HG03520 (cell line): ENCODE results near the gene IL20.

Source experiments
- ATAC-seq: cut with Tn5 transposase; IDR thresholded peaks from one replicate; pipeline ENCODE4 v1.9.1; 2021; ENCODE audit warnings: mild to moderate bottlenecking, moderate library complexity; ENCODE audit not compliant: unreplicated experiment

The IL20 gene, protein sequence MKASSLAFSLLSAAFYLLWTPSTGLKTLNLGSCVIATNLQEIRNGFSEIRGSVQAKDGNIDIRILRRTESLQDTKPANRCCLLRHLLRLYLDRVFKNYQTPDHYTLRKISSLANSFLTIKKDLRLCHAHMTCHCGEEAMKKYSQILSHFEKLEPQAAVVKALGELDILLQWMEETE

GRCh38 chr1:206864939-206865671, at the start of gene IL20:
IL20 (plus strand) TSS chr1:206865623; CDS start chr1:206865853, 230 bp downstream.
- no peak for ATAC-seq

DNA sequence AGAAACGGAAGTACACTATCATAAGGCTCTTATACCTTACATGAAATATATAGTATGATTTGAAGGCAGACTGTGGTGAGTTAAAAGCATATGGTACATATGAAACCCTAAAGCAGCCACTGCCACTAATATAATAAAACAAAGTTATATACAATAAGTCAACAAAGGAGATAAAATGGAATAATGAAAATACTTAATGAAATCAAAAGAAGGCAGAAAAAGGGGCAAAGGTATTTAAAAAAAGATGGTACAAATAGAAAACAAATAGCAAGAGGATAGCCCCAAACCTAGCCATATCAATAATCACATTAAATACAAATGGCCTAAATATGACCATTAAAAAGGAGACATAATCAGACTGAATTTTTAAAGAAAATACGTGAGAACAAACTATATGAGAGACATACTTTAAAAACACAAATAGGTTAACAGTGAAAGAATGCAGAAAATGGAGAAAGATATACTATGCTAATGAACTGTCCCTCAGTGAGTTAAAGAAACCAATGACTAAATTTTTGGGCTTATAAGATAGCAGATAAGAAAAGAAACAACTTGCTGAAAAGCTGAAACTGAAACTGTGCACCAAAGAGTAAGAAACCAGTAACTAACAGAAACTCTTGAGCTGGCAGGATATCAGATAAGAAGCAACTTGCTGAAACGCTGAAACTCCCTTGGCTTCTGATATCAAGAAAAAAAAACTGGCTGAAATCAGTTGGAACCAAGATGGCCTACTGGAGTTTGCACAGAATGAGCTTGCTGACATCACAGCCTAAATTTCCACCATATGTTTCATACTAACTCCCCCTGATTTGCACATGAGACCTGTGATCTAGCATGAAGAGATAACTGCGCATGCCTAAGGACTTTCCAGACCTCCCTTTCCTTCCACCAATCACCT, 48.8 kb upstream of the IL20 start:
- peak; percentile 73 for ATAC-seq

- no peak for ATAC-seq
Observed at GRCh38 chr1:206821493-206821892, 43.9 kb upstream of the IL20 start.

GRCh38 chr1:206823727-206824126, 41.7 kb upstream of the IL20 start:
- no peak for ATAC-seq

- no peak for ATAC-seq
Observed at GRCh38 chr1:206824331-206824730, 41.1 kb upstream of the IL20 start.

GRCh38 chr1:206826394-206826793, 39.0 kb upstream of the IL20 start:
- ATAC-seq: no peak

- no peak for ATAC-seq
Observed at GRCh38 chr1:206828061-206828460, 37.4 kb upstream of the IL20 start.

GRCh38 chr1:206828765-206829164, 36.7 kb upstream of the IL20 start:
- ATAC-seq: no peak

GRCh38 chr1:206829282-206829681, 36.1 kb upstream of the IL20 start:
- no peak for ATAC-seq

- no peak for ATAC-seq
Observed at GRCh38 chr1:206829875-206830274, 35.5 kb upstream of the IL20 start.

- no peak for ATAC-seq
Observed at GRCh38 chr1:206831650-206832049, 33.8 kb upstream of the IL20 start.

DNA sequence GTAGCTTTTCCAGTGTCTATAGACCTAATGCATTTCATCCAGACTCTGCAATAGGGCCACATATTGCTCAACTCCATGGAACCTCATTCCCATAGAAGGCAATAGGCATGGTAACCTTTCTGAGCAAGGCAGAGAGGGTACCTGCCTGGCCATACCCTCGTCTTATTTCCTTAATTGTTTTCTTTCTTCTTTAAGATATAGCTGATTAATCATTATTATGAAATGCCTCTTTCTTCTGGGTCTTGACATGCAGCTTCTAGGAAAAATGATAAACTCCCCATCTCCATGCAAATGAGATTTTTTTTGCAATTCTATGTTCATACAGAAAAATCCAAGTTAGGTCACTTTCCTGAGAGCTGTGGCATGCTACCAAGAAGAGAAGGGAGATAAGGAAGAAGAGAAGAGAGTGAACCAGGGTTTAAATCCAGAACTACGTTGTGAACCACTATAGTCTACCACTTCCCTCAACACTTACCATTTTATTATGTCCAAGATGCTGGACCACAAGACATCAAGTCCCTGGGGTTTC, 33.0 kb upstream of the IL20 start:
- no peak for ATAC-seq

DNA sequence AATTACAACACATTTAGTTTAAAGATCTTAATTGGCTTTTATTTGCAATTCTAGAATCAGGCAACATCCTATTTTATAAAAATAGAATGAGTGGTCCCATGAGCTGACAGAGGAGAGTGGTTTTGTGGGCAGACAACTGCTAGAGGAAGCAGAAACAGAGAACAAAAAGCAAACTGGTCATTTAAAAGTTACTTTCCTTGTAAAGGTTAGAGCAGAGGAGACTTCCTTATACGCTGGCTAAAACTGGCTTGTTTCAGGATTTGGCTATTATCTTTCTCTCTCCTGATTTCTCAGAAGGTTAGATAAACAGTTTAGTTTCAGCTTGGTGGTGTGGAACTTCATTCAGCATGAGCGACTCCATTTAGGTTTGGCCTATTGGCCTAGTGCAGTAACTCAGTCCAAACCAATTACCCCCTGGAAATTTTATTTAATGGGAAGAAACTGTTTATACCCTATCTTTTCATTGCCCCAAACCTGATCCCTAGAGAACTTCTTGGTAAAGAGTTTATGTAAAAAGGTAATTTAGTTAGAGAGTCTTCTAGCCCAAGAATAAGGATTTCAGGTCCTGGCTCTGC, 32.2 kb upstream of the IL20 start:
- ATAC-seq: no peak

DNA sequence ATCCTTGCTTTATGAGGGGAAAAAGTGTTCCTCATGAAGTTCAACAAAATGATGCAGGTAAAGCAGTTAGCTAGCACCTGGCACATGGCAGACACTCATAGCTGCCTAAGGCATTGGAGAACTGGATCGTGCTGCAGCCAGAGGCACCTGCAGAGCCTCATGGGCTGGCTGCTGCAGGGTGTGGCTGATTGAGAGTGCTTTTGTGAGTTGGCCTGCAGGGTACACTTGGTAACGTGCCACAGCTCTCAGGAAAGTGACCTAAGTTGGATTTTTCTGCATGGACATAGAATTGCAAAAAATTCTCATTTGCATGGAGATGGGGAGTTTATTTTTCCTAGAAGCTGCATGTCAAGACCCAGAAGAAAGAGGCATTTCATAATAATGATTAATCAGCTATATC, 31.6 kb upstream of the IL20 start:
- no peak for ATAC-seq

DNA sequence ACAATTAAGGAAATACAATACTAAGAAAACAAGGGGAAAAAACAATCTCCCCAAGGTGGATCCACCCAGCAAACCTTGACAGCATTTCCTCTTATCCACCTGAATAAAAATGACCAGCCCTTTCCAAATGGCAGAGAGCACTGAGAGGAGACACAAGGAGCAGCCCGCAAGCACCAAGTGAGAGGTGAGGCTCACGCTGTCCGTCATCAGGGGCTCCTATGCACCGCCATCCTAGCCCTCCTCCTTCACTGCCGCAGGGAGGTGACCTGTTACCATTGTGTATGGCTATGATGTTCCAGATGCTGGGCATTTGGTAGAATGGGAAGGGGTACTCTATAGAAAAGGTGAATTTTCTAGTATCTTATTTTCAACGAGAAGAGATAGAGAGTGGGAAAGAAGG, 31.2 kb upstream of the IL20 start:
- no peak for ATAC-seq

DNA sequence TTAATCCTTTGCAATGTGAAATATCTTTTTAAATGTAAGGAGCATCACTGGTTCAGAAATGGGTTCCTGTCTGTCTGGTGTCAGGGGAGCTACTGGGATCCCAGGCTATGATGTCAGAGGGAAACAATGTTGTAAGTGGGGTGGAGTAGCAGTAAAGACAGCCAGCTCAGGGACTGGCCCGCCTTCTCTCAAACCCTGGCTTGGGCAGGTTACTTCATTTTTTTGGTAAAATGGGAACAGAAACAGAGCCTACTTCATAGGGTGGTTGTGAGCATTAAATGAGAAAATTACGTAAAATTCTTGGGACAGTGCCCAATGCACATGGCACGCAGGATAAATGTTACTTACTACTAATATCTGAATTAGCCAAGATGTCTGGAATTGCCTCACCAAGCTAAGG, 30.7 kb upstream of the IL20 start:
- ATAC-seq: no peak

DNA sequence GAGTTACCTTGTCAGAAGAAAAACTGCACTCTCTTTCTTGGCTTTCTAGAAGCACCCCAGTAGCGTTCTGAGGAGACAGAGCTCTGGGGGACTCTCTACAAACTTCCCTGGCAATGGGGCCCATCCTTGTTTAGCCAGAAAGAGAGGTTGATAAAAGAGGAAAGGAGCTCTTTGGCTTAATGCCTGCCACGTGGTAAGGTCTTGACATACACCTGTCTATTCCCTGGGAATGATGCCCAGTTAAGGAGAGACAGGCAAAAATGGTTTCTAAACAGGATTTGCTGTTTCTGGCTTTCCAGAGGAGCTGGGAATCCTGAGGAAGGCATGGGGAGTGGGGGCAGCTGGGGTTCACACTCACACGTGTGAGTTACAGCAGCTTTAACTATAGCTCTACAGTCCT, 30.2 kb upstream of the IL20 start:
- ATAC-seq: no peak

- no peak for ATAC-seq
Observed at GRCh38 chr1:206836111-206836510, 29.3 kb upstream of the IL20 start.

DNA sequence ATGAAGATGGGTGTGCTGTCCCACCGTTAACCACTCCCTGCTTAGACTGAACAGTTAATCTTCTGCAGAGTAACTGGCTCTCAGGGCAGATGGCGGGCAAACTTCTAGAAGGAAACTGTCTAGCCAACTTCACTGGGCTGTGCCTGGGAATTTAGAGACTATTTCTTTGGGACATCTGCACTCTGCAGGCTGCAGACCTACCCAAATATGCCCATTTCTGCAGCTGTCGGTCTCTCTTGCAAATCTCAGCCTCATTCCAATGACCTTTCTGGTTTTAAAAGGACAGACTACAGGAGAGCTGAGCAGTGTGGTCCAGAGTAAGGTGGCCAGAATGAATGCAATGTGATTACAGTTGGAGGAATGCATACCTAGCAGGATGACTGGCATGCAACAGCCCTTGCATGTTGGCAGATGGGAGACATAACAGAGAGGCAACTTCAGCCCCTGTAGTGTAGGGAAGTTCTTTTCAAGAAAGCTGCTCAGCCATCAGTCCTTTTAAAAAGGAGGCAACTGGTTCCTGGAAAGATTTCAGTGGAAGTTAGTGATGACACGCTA, 26.3 kb upstream of the IL20 start:
- ATAC-seq: no peak

DNA sequence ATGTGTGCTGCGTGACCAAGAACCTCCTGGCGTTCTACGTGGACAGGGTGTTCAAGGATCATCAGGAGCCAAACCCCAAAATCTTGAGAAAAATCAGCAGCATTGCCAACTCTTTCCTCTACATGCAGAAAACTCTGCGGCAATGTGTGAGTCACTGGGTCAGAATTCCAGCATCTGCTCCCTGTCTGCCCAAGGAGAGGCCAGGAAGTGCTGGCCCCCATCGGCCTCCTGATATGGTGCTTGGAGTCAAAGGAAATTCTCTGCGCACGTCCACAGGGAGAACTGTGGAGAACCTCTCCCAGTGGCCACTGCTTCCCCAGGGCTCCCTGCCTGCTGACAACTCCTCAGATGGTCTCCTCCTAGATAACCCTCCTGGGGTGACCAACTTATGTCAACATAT, 25.6 kb upstream of the IL20 start:
- ATAC-seq: no peak
